Vagina (tissue), 2 donors: Measurements from ENCODE around the gene HSPA12A. TPM values are rescaled to one million over a fixed set of nuclear protein-coding genes. Genes with fewer than 3 reads are reported as not detected.

ENCODE experiments used
- DNase-seq, 2 donors: peaks; one replicate each; pipeline ENCODE4 v3.0.0-alpha.2; 2017; ENCODE audit errors: extremely low spot score in 2 of 2
- H3K27ac ChIP-seq: fragments of 200-600 bp; sonication (generic); one replicate; pipeline ENCODE4 v1.5.1; 2019
- H3K27me3 ChIP-seq: fragments of 200-600 bp; sonication (generic); one replicate; pipeline ENCODE4 v1.5.1; 2019
- H3K36me3 ChIP-seq, 2 donors: fragments of 200-600 bp; sonication (generic); one replicate each; pipeline ENCODE4 v1.5.1; 2017 to 2019
- H3K4me1 ChIP-seq: fragments of 200-600 bp; sonication (generic); one replicate; pipeline ENCODE4 v1.5.1; 2019
- H3K4me3 ChIP-seq, 2 donors: fragments of 200-600 bp; sonication (generic); 1 replicate in 1 of 2; 2 replicates in 1 of 2; pipeline ENCODE4 v1.5.1; 2016 to 2019
- H3K9me3 ChIP-seq: fragments of 200-600 bp; sonication (generic); one replicate; pipeline ENCODE4 v1.5.1; 2019
- CTCF ChIP-seq, 3 experiments: fragments of 450-650 bp in 2 of 3; fragments of 200-600 bp in 1 of 3; sonication (generic) in 1 of 3; IDR thresholded peaks; one replicate each; pipeline ENCODE4 v1.5.1; 2017 to 2019; ENCODE audit warnings: antibody characterized with exemption in 3 of 3, mild to moderate bottlenecking in 2 of 3, moderate library complexity in 2 of 3
- POLR2A ChIP-seq, 2 donors: fragments of 450-650 bp; IDR thresholded peaks; one replicate each; pipeline ENCODE4 v1.6.1; 2017; ENCODE audit warnings: antibody characterized with exemption in 2 of 2, mild to moderate bottlenecking in 2 of 2, moderate library complexity in 2 of 2
- POLR2AphosphoS5 ChIP-seq, 2 donors: sonication (generic); formaldehyde crosslinking; IDR thresholded peaks; one replicate each; pipeline ENCODE4 v1.9.0; 2017; ENCODE audit warnings: antibody characterized with exemption in 2 of 2, mild to moderate bottlenecking in 2 of 2, low read depth in 1 of 2; ENCODE audit not compliant: insufficient read depth in 1 of 2
- intact Hi-C: fragments of 100-400 bp; cut with DNase I; formaldehyde crosslinking; loops from one replicate; pipeline ENCODE4 v1.15.1; 2023
- total RNA-seq: library from RNA; depleted of rRNA; stranded (reverse); fragments of >200 nt; gene quantifications from one replicate; pipeline ENCODE4 v1.2.3, GENCODE V29; 2016

The HSPA12A gene
- total RNA-seq, 1 donor from 2014 or later: 28.7 TPM

GRCh38 chr10:116676118-116676517 is 66.2 kb downstream of the HSPA12A start:
- Histone ChIP-seq H3K36me3 (peaks cover 0 to 5% of the 10 kb centered on the region in 2 donors), H3K27ac (no peak overlapping the region), H3K4me3 (no peak overlapping the region), H3K9me3 (no peaks in the 10 kb centered on the region), H3K4me1 (no peaks in the 10 kb centered on the region), H3K27me3 (no peaks in the 10 kb centered on the region)
- TF ChIP-seq CTCF (IDR thresholded peaks at IDR 0.05) (no peak), POLR2A (IDR thresholded peaks at IDR 0.05) (no peak)
- intact Hi-C loops: no loop called here
- DNase-seq: no peak

- H3K36me3 ChIP-seq: peaks cover 0 to 5% of the 10 kb centered on the region in 2 donors
- intact Hi-C loops: no loop called here
These were observed 67.4 kb downstream of the HSPA12A start for GRCh38 chr10:116674901-116675423.

GRCh38 chr10:116673866-116674265 is 68.5 kb downstream of the HSPA12A start:
- peaks cover 0 to 5% of the 10 kb centered on the region in 2 donors for H3K36me3 ChIP-seq
- H3K4me1 ChIP-seq: peaks cover 8% of the 10 kb centered on the region
- H3K27me3 ChIP-seq: no peaks in the 10 kb centered on the region
- H3K9me3 ChIP-seq: no peaks in the 10 kb centered on the region
- H3K27ac ChIP-seq: no peak overlapping the region
- TF ChIP-seq POLR2A (IDR thresholded peaks at IDR 0.05): no peak
- no peak for TF ChIP-seq CTCF (IDR thresholded peaks at IDR 0.05)
- no peak for TF ChIP-seq POLR2AphosphoS5 (IDR thresholded peaks at IDR 0.05; ENCODE audit: insufficient read depth in 1 of 2, low read depth in 1 of 2)
- DNase-seq: peak in 1 of 2 donors; percentile 11
- intact Hi-C loops: no loop called here
- H3K4me3 ChIP-seq: no peak overlapping the region

More at GRCh38 chr10:116674901-116675423, 67.4 kb downstream of the HSPA12A start:
- H3K27me3 ChIP-seq: no peaks in the 10 kb centered on the region
- TF ChIP-seq CTCF (IDR thresholded peaks at IDR 0.05): no peak
- TF ChIP-seq POLR2AphosphoS5 (IDR thresholded peaks at IDR 0.05; ENCODE audit: insufficient read depth in 1 of 2, low read depth in 1 of 2): no peak
- TF ChIP-seq POLR2A (IDR thresholded peaks at IDR 0.05): no peak
- H3K27ac ChIP-seq: no peak overlapping the region
- peak in 1 of 2 donors; percentile 84 for DNase-seq
- H3K4me1 ChIP-seq: peaks cover 4% of the 10 kb centered on the region
- H3K9me3 ChIP-seq: no peaks in the 10 kb centered on the region
- no peak overlapping the region for H3K4me3 ChIP-seq

- Histone ChIP-seq H3K36me3 (peaks cover 0 to 5% of the 10 kb centered on the region in 2 donors), H3K4me1 (peaks cover 8% of the 10 kb centered on the region), H3K27me3 (no peaks in the 10 kb centered on the region), H3K27ac (no peak overlapping the region), H3K4me3 (no peak overlapping the region), H3K9me3 (no peaks in the 10 kb centered on the region)
- no peak for DNase-seq
- no peak for TF ChIP-seq POLR2AphosphoS5 (IDR thresholded peaks at IDR 0.05; ENCODE audit: insufficient read depth in 1 of 2, low read depth in 1 of 2)
- TF ChIP-seq POLR2A (IDR thresholded peaks at IDR 0.05): no peak
- TF ChIP-seq CTCF (IDR thresholded peaks at IDR 0.05): no peak
- intact Hi-C loops: no loop called here
These were observed 69.5 kb downstream of the HSPA12A start for GRCh38 chr10:116672891-116673290.

- no peak for DNase-seq
- intact Hi-C loops: no loop called here
- no peaks in the 10 kb centered on the region for H3K27me3 ChIP-seq
- H3K4me1 ChIP-seq: peaks cover 8% of the 10 kb centered on the region
- TF ChIP-seq POLR2AphosphoS5 (IDR thresholded peaks at IDR 0.05; ENCODE audit: insufficient read depth in 1 of 2, low read depth in 1 of 2) (no peak), POLR2A (IDR thresholded peaks at IDR 0.05) (no peak), CTCF (IDR thresholded peaks at IDR 0.05) (no peak)
- H3K27ac ChIP-seq: no peak overlapping the region
- H3K4me3 ChIP-seq: no peak overlapping the region
- H3K36me3 ChIP-seq: peaks cover 0 to 4% of the 10 kb centered on the region in 2 donors
- H3K9me3 ChIP-seq: no peaks in the 10 kb centered on the region
These were observed 71.0 kb downstream of the HSPA12A start for GRCh38 chr10:116671274-116671926.
